GM23338 (cell line): ENCODE measurements around the gene CHAMP1. TPM values are rescaled to one million over a fixed set of nuclear protein-coding genes. Genes with fewer than 3 reads are reported as not detected.

Experiments used
- ATAC-seq: fragments of 200-7000 bp; cut with Tn5 transposase; 3 replicates; pipeline ENCODE4 v1.9.1; 2020
- DNase-seq: peaks from one replicate; pipeline ENCODE4 v3.0.0-alpha.2; 2015; ENCODE audit warnings: low spot score
- H2AFZ ChIP-seq: fragments of 200-600 bp; sonication (generic); 2 replicates; pipeline ENCODE4 v1.8.0; 2016; ENCODE audit warnings: antibody characterized with exemption, mild to moderate bottlenecking, moderate library complexity
- H3F3A ChIP-seq: fragments of 200-600 bp; sonication (generic); replicated peaks from 2 replicates; pipeline ENCODE4 v1.8.0; 2017; ENCODE audit warnings: antibody characterized with exemption, mixed run types, low read depth
- H3K27ac ChIP-seq: fragments of 200-600 bp; sonication (generic); 2 replicates; pipeline ENCODE4 v1.6.1; 2016; ENCODE audit warnings: low read depth
- H3K27me3 ChIP-seq: fragments of 200-600 bp; sonication (generic); 2 replicates; pipeline ENCODE4 v1.8.0; 2016; ENCODE audit warnings: mild to moderate bottlenecking, mixed run types, moderate library complexity; ENCODE audit not compliant: insufficient read depth
- H3K36me3 ChIP-seq: fragments of 200-600 bp; sonication (generic); 2 replicates; pipeline ENCODE4 v1.8.0; 2016; ENCODE audit warnings: mild to moderate bottlenecking; ENCODE audit not compliant: insufficient read depth
- H3K4me1 ChIP-seq: fragments of 200-600 bp; sonication (generic); 2 replicates; pipeline ENCODE4 v1.8.0; 2016; ENCODE audit warnings: mild to moderate bottlenecking, moderate library complexity; ENCODE audit not compliant: insufficient read depth
- H3K4me2 ChIP-seq: fragments of 200-600 bp; sonication (generic); 2 replicates; pipeline ENCODE4 v1.7.1; 2017; ENCODE audit warnings: mixed run types
- H3K4me3 ChIP-seq: fragments of 200-600 bp; sonication (generic); 2 replicates; pipeline ENCODE4 v1.6.1; 2016; ENCODE audit warnings: mixed run types
- H3K79me2 ChIP-seq: fragments of 200-600 bp; sonication (generic); replicated peaks from 2 replicates; pipeline ENCODE4 v1.8.0; 2017; ENCODE audit warnings: mild to moderate bottlenecking; ENCODE audit not compliant: insufficient read depth
- H3K9me2 ChIP-seq: fragments of 200-600 bp; sonication (generic); 2 replicates; pipeline ENCODE4 v1.8.0; 2017; ENCODE audit not compliant: insufficient read depth
- H4K20me1 ChIP-seq: fragments of 200-600 bp; sonication (generic); replicated peaks from 2 replicates; pipeline ENCODE4 v1.8.0; 2017; ENCODE audit warnings: mild to moderate bottlenecking; ENCODE audit not compliant: insufficient read depth
- H3K27ac Mint-ChIP-seq: 2 replicates; pipeline ENCODE4 v1.8.0; 2020; ENCODE audit warnings: inconsistent platforms, mild to moderate bottlenecking, moderate library complexity, mixed read lengths
- H3K27me3 Mint-ChIP-seq: 3 replicates; pipeline ENCODE4 v1.8.0; 2022; ENCODE audit warnings: low read depth, mild to moderate bottlenecking, moderate library complexity, mixed read lengths, inconsistent platforms; ENCODE audit not compliant: insufficient read depth, poor library complexity
- H3K36me3 Mint-ChIP-seq: 3 replicates; pipeline ENCODE4 v1.8.0; 2021; ENCODE audit warnings: low read depth, mild to moderate bottlenecking, inconsistent platforms, moderate library complexity, mixed read lengths
- H3K4me1 Mint-ChIP-seq: 3 replicates; pipeline ENCODE4 v1.8.0; 2020; ENCODE audit warnings: mild to moderate bottlenecking, inconsistent platforms, mixed read lengths
- H3K4me3 Mint-ChIP-seq: 3 replicates; pipeline ENCODE4 v1.8.0; 2021; ENCODE audit warnings: moderate library complexity, mild to moderate bottlenecking, inconsistent platforms, mixed read lengths
- H3K9me3 Mint-ChIP-seq: 3 replicates; pipeline ENCODE4 v1.8.0; 2020; ENCODE audit warnings: moderate library complexity, mild to moderate bottlenecking, inconsistent platforms, mixed read lengths
- CREB1 ChIP-seq: fragments of 250-450 bp; sonication (Bioruptor Pico); IDR thresholded peaks from 2 replicates; pipeline ENCODE4 v1.5.0; 2020; ENCODE audit warnings: low read depth, mild to moderate bottlenecking, moderate library complexity
- CTCF ChIP-seq, 2 experiments: fragments of 200-600 bp in 1 of 2; sonication (generic) in 1 of 2; conservative IDR thresholded peaks; 2 replicates each; pipeline versions ENCODE4 v1.5.1 to v1.6.1; 2016 to 2017; ENCODE audit warnings: antibody characterized with exemption in 2 of 2, low read depth in 2 of 2, mild to moderate bottlenecking in 2 of 2, moderate library complexity in 1 of 2
- EZH2phosphoT487 ChIP-seq: fragments of 200-600 bp; sonication (generic); IDR thresholded peaks from one replicate; pipeline ENCODE4 v1.8.1; 2018; ENCODE audit warnings: antibody characterized with exemption; ENCODE audit not compliant: unreplicated experiment
- POLR2AphosphoS5 ChIP-seq: IDR thresholded peaks from 2 replicates; pipeline ENCODE4 v1.6.1; 2016; ENCODE audit warnings: antibody characterized with exemption, low read depth
- ZNF114 ChIP-seq: fragments of 250-450 bp; sonication (Bioruptor Pico); IDR thresholded peaks from 2 replicates; pipeline ENCODE4 v1.5.0; 2020; ENCODE audit warnings: mild to moderate bottlenecking, moderate library complexity
- ZNF462 ChIP-seq: fragments of 250-450 bp; sonication (Bioruptor Pico); IDR thresholded peaks from 2 replicates; pipeline ENCODE4 v1.5.0; 2020; ENCODE audit warnings: mild to moderate bottlenecking, moderate library complexity
- polyA plus RNA-seq: library from polyadenylated mRNA; unstranded; fragments of >200 nt; fragmentation: Nextera tagmentation; extraction: Ambion mirVana; gene quantifications from 2 replicates; pipeline ENCODE4 v1.2.1, GENCODE V29; 2016
- total RNA-seq: library from RNA; depleted of rRNA; stranded (reverse); fragments of >200 nt; shearing (Covaris generic); gene quantifications from 2 replicates; pipeline ENCODE4 v1.2.3, GENCODE V29; 2014

CHAMP1 gene
- total and polyA plus RNA-seq, 2 experiments from 2014 or later, result 32.8 to 39.1 TPM

GRCh38 chr13:114296902-114297301, 17.4 kb upstream of the CHAMP1 start:
- no peaks in the 10 kb centered on the region for H3F3A ChIP-seq
- peaks cover 33% of the 10 kb centered on the region for H3K36me3 ChIP-seq
- no peak overlapping the region for H3K27ac ChIP-seq
- Mint-ChIP-seq H3K9me3 (no peaks in the 10 kb centered on the region; the same call in 2 of the 3 replicates), H3K4me1 (no peaks in the 10 kb centered on the region; the same call in 2 of the 3 replicates), H3K4me3 (no peak overlapping the region), H3K27me3 (peaks cover 9% of the 10 kb centered on the region), H3K36me3 (peaks cover 74% of the 10 kb centered on the region), H3K27ac (no peak overlapping the region)
- TF ChIP-seq ZNF114 (CRISPR knock-in tag) (no peak), EZH2phosphoT487 (no peak), CTCF (conservative IDR thresholded peaks at IDR 0.05; ENCODE audit: low read depth in 2 of 2) (no peak), CREB1 (CRISPR knock-in tag) (no peak), ZNF462 (CRISPR knock-in tag) (no peak), POLR2AphosphoS5 (no peak)
- DNase-seq (no peak), ATAC-seq (no peak)
- peaks cover 13% of the 10 kb centered on the region; the same call in 1 of the 2 replicates for H4K20me1 ChIP-seq
- no peak overlapping the region for H3K4me3 ChIP-seq
- no peak overlapping the region for H3K4me2 ChIP-seq
- H3K4me1 ChIP-seq, result no peaks in the 10 kb centered on the region
- no peaks in the 10 kb centered on the region for H3K27me3 ChIP-seq
- peaks cover 37% of the 10 kb centered on the region for H3K79me2 ChIP-seq
- H3K9me2 ChIP-seq, result no peaks in the 10 kb centered on the region
- H2AFZ ChIP-seq, result no peak overlapping the region
